Mesodermal cell (in vitro differentiated cells): ENCODE results near the gene FOXN1.

Experiments used
- H3K27ac ChIP-seq: 2 replicates; pipeline ENCODE4 v1.7.0; 2013; ENCODE audit warnings: mild to moderate bottlenecking, low read depth, low read length, moderate library complexity; ENCODE audit not compliant: severe bottlenecking
- H3K36me3 ChIP-seq: 2 replicates; pipeline ENCODE4 v1.7.1; 2013; ENCODE audit warnings: mild to moderate bottlenecking, low read length, moderate library complexity; ENCODE audit not compliant: control insufficient read depth, insufficient read depth
- H3K4me1 ChIP-seq: one replicate; pipeline ENCODE4 v1.7.1; 2013; ENCODE audit warnings: mild to moderate bottlenecking, low read length; ENCODE audit not compliant: insufficient read depth, control insufficient read depth, poor library complexity, severe bottlenecking
- H3K4me3 ChIP-seq: 2 replicates; pipeline ENCODE4 v1.7.0; 2013; ENCODE audit warnings: low read length, control low read depth, mild to moderate bottlenecking; ENCODE audit not compliant: insufficient read depth, poor library complexity, severe bottlenecking; ENCODE audit errors: extremely low read depth
- H3K9me3 ChIP-seq: 2 replicates; pipeline ENCODE4 v1.7.1; 2013; ENCODE audit warnings: mild to moderate bottlenecking, low read length, moderate library complexity; ENCODE audit not compliant: control insufficient read depth
- WGBS, 2 experiments: methylation state at CpG; one replicate each; pipeline ENCODE4 v1.1.5; 2013; ENCODE audit warnings: missing lambda C conversion rate in 2 of 2; ENCODE audit not compliant: insufficient coverage in 2 of 2; 5-methylcytosine and 5-hydroxymethylcytosine counted together

The FOXN1 gene

DNA sequence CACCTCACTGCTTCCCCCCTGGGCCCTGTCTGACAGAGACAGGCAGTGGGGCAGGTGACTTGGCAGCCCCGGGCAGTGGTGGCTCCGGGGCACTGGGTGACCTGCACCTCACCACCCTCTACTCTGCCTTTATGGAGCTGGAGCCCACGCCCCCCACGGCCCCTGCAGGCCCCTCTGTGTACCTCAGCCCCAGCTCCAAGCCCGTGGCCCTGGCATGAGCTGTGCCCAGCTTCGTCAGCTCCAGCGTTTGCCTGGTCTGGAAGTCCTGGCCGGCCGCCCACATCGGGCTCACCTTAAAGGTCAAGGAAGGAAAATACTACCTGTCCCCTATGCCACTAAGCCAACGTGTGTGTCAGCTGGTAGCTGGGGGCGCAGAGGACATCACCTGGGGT is 31.1 kb downstream of the FOXN1 start:
- Histone ChIP-seq H3K36me3 (no peaks in the 10 kb centered on the region), H3K4me3 (no peak overlapping the region), H3K27ac (no peak overlapping the region), H3K9me3 (no peaks in the 10 kb centered on the region), H3K4me1 (no peaks in the 10 kb centered on the region)
- 82 to 94% methylated on average over 10 to 11 of the region's 12 CpGs for whole genome bisulfite sequencing, 2 experiments

DNA sequence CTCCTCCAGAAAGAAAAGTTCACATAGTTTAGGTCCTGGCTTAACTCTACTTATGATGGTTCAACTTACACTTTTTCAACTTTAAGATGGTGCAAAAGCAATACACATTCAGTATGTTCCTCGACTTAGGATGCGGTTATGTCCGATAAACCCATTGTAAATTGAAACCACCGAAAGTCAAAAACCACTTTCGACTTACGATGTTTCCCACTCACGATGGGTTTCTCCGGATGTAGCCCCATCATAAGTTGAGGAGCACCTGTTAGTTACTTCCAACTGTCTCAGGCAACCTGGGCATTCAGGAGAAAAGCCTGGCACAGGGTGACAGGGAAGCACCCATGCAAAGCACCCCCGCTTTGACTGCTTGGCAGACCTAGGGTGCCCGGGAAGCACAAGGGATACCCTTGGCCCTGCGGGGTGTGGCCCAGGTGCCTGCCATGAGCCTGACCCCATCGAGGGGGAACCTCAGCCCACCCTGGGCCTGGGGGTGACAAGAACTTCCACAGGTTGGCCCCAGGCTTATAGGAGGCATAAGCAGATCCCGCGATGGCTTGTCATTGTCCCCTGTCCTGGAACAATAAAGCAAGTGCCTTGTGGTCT is 32.2 kb downstream of the FOXN1 start:
- H3K4me1 ChIP-seq, result no peaks in the 10 kb centered on the region
- H3K4me3 ChIP-seq, result no peak overlapping the region
- WGBS, 2 experiments, result 92 to 93% methylated on average over 14 of the region's 14 CpGs
- no peak overlapping the region for H3K27ac ChIP-seq
- H3K9me3 ChIP-seq, result no peaks in the 10 kb centered on the region
- H3K36me3 ChIP-seq, result no peaks in the 10 kb centered on the region

DNA sequence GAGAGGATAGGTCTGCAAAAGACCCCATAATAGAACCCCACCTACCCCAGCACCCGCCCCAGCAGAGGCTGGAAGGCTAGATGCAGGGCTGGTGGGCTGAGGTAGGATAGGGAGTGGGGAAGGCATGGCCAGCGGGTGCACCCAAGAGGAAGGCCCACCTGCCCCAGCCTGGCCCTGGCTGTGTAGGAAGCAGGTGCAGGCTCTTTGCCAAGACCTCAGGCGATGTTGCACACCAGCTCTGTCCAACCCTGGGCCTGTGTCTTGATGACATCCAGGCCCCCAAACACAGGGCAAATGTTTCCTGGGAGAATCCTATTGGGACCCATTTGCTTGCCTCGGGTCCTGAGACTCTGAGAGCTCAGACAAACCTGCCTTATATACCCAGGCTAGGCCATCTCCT is 34.1 kb downstream of the FOXN1 start:
- WGBS, 2 experiments, result 79 to 89% methylated on average over 3 to 4 of the region's 4 CpGs
- Histone ChIP-seq H3K9me3 (no peaks in the 10 kb centered on the region), H3K4me3 (no peak overlapping the region), H3K4me1 (no peaks in the 10 kb centered on the region), H3K27ac (no peak overlapping the region), H3K36me3 (no peaks in the 10 kb centered on the region)

DNA sequence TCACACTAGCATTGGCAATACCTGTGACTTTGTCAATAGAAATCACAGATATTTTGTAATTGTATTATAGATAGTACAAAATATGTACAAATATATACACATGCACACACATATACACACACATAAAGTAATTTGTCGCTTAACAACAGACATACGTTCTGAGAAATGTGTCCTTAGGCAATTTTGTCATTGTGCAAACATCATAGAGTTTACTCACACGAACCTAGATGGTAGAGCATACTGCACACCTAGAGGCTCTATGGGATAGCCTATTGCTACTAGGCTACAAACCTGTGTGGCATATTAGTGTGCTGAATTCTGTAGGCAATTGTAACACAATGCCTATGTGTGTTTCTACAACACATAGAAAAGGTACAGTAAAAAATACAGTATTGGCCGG is 35.3 kb downstream of the FOXN1 start:
- Histone ChIP-seq H3K36me3 (peaks cover 7% of the 10 kb centered on the region), H3K4me3 (no peak overlapping the region), H3K9me3 (no peaks in the 10 kb centered on the region), H3K4me1 (no peaks in the 10 kb centered on the region), H3K27ac (no peak overlapping the region)
- 87% methylated on average over 3 of the region's 4 CpGs for WGBS, 2 experiments

DNA sequence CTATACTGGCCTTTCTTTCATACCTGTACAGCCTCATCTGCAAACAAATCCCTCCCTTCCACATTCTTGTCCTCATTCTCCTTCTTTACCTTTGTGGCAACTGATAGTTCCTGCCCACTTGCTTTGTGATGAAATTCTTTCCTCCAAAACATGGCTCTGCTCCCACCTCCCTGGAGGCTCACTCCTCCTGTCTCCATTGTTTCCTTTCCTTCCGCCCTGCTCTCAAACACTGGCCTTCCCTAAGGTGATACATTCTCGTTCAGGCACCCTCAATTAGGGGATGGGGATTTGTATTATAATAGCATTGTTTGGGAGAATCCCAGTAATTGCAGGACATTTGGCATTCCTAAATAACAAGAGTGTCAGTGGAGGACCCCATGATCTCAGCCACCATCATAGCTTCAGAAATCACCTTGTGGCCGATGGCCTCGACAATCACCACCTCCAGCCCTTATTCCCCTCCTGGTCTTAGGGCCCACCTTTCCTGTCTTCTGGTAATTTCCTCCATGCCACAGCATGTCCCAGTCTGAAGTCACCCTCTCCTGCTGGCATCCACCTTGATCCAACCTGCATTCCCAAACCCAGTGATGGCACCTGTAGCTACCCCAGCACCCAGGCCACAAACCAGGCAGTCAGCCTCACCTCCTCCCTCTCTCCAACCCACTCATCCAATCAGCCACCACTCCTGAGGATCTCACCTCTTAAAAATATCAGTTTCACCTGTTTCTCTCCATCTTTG is 38.4 kb downstream of the FOXN1 start:
- WGBS, 2 experiments, result 86 to 94% methylated on average over 2 of the region's 4 CpGs
- no peaks in the 10 kb centered on the region for H3K4me1 ChIP-seq
- H3K27ac ChIP-seq, result no peak overlapping the region
- no peak overlapping the region for H3K4me3 ChIP-seq
- peaks cover 18% of the 10 kb centered on the region for H3K36me3 ChIP-seq
- no peaks in the 10 kb centered on the region for H3K9me3 ChIP-seq

DNA sequence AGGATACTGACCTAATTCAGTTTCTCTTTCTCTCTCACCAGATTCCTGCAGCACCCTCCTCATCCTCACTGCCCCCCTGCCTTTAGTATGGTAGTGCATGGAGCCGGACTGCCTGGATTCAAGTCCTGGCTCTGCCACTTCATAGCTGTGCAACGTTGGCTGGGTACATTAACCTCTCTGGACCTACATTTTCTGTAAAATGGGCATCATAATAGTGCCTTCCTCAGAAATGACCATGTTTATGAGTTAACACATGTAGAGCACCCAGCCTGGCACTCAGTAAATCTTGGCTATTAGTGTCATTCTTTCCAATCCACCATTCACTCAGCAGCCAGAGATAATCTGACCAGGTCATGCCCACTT is 39.0 kb downstream of the FOXN1 start:
- Histone ChIP-seq H3K27ac (no peak overlapping the region), H3K9me3 (no peaks in the 10 kb centered on the region), H3K4me3 (no peak overlapping the region), H3K36me3 (peaks cover 18% of the 10 kb centered on the region), H3K4me1 (no peaks in the 10 kb centered on the region)
- WGBS, 2 experiments, result 78 to 90% methylated on average over 2 of the region's 2 CpGs

DNA sequence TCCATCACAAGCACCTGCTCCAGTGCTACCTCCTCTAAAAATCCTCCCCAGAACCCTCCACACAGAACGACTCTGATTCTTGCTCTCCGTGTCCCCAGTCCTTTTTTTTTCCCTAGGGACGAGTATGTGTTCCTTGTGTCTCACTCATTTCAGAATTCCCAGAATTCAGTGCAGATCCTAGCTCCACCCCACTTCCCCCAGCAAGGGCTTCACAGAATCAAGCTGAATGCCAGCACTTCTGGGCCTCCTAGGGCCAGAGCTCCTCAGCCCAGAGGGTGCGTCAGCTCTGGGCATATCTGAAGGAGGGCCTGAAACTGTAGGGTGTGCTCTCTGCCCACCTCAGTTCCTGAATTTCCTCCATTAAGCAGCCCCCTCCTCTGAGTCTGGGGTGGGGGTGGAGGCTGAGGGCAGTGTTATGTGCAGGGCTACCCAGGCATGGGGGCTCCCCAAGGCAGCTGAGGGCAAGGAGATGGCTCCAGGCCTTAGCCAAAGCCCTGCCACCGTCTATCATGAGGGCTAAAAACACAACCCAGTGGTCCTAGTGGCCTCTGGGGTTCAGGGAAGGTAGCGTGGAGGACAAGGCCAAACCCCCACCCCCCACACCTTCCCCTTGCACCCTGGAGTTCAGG is 39.8 kb downstream of the FOXN1 start:
- peaks cover 18% of the 10 kb centered on the region for H3K36me3 ChIP-seq
- no peak overlapping the region for H3K4me3 ChIP-seq
- H3K27ac ChIP-seq, result no peak overlapping the region
- H3K4me1 ChIP-seq, result peaks cover under 1% of the 10 kb centered on the region
- WGBS, 2 experiments, result 86 to 87% methylated on average over 6 of the region's 6 CpGs
- no peaks in the 10 kb centered on the region for H3K9me3 ChIP-seq

DNA sequence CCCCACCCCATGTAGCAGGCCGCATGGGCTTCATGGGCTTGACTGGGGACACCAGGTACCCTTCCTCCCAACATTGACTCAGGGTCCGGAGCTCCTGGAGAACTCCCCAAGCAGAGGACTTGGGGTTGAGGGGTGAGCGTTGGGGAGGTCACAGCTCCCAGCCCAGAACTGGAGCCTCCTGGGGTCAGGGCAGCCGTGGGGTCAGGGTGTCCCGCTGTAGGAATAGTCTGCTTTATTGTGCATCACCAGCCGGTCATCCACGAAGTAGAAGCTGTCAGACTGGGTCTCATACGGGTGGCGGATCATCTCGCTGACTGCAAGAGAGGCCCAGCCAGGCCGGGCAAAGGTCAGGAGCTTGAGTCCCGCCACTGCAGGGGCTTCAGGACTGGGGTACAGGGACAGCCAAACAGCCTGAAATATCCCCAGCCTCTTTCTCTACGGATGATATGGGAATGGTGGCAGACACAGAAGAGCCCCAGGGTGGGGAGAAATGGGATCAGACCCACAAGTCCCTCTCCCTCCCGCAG is 41.0 kb downstream of the FOXN1 start:
- Histone ChIP-seq H3K27ac (no peak overlapping the region), H3K36me3 (peaks cover 18% of the 10 kb centered on the region), H3K4me3 (no peak overlapping the region), H3K4me1 (peaks cover 8% of the 10 kb centered on the region), H3K9me3 (no peaks in the 10 kb centered on the region)
- WGBS, 2 experiments, result 98% methylated on average over 9 to 13 of the region's 14 CpGs

DNA sequence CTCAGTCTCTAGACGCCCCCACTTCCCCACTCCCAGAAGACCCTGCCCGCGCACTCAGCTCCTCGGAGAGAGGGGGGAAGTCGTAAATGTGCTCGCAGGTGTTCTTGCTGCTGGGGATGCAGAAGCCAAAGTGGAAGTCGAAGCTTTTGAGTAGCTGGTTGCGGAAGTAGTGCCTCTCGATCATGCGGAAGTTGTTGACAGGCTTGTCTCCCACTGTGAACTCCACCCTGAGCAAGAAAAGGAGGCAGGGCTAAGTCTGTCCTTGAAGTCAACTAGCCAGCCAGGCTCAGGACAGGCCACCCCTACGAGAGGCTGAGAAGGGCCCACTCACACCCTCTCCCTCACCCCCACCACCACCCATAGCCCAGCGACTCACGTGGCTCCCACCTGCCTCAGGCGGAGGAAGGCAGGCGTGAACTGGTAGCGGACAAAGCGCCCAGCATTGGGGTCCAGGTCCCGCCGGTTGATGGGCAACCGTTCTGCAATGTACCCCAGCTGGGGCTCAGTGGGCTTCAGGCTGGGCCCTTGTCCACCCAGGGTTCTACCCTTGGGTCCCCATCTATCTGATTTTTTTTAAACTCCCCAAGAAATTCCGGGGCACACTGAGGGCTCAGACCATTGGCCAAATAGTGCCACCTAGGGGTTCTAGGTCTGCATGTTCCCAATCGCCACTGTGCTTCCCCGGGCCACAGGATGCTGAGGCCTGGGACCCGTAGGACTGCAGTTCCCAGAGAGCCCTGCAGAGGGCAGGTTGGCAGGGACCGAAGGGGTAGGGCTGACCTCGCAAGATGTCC is 41.7 kb downstream of the FOXN1 start:
- H3K9me3 ChIP-seq, result no peaks in the 10 kb centered on the region
- 69 to 73% methylated on average over 16 to 24 of the region's 26 CpGs for WGBS, 2 experiments
- H3K36me3 ChIP-seq, result peaks cover 18% of the 10 kb centered on the region
- no peak overlapping the region for H3K4me3 ChIP-seq
- H3K4me1 ChIP-seq, result peaks cover 8% of the 10 kb centered on the region
- H3K27ac ChIP-seq, result no peak overlapping the region

DNA sequence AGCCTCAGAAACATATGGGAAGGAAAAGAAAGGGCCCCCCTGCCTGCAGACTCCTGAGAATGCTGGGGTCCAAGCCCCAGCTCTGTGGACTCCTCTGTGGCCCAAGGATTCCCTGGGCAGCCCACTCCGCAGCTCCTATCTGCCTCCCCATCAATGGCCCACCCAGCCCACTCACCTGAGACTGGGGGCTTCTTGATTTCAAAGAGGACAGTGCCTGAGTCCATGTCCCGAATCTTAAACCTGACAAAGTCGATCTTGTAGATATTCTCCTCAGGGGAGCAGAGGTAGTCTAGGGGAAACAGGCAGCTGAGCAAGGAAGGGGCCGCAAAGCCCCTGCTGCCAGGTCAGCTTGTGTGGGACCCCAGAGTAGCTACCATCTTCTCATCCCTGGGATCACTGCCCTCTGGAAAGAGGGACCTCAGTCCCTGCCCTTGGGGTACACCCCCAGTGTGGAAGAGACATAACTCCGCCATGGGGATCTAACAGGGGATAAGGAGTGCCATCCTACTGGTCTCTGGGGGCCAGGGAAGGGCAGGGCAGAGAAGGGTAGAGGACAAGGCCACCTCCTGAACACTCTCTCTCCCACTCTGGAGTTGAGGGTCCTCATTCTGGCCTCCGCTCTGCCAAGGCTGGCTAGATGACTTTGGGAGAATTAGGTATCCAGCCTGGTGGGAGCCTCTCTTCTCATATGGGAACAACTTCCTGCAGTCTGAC is 42.4 kb downstream of the FOXN1 start:
- peaks cover 24% of the 10 kb centered on the region for H3K36me3 ChIP-seq
- WGBS, 2 experiments, result 82% methylated on average over 5 of the region's 6 CpGs
- H3K4me3 ChIP-seq, result no peak overlapping the region
- H3K27ac ChIP-seq, result no peak overlapping the region
- H3K9me3 ChIP-seq, result no peaks in the 10 kb centered on the region
- H3K4me1 ChIP-seq, result peaks cover 8% of the 10 kb centered on the region
